ENCODE results near the gene CYP4B1. TPM values are rescaled to one million over a fixed set of nuclear protein-coding genes. Genes with fewer than 3 reads are reported as not detected.

The CYP4B1 gene
- total RNA-seq, 4 donors from 2014 or later = 224 to 730 (median 336) TPM

- TF ChIP-seq CTCF (IDR thresholded peaks at IDR 0.05; ENCODE audit: low read depth) = no peak
These were observed 26.3 kb upstream of the CYP4B1 start for GRCh38 chr1:46772571-46772970.

DNA sequence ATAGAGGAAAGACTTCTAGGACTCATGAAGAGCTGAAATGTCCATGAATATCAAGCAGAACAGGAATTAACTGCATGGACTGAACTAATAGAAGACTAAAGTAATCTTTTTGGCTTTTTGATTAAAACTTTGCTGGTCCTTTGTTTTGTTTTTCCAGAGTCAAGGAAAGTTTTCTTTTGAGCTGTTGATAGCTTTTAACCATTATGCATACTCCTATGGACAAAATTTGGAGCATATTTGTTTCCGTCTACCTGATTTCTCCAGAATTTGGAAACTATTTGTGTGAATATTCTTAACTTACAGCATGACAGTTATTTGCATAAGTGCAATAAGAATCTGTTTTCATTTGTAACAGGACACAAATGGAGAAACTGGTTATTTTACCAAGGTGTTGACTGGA, 24.5 kb upstream of the CYP4B1 start:
- TF ChIP-seq CTCF (IDR thresholded peaks at IDR 0.05; ENCODE audit: low read depth) = no peak

DNA sequence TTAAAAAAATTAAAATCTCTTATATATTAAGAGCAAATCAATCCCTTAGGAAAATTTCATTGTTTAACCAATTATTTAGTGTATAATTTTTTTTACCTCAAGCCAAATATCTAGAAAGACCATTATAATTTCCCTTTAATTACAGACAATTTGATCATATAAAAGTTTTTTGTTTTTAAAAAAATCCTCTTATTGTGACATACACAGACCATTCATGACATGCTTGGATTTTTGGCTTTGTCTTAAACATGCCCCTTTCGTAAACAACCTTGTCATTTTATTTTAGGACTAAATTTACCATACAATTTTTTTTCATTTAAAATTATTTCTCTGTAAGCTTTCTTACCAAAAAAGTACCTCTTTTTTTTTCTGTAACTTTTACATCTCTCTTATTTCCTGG, 14.2 kb upstream of the CYP4B1 start:
- no peak for TF ChIP-seq CTCF (IDR thresholded peaks at IDR 0.05; ENCODE audit: low read depth)

DNA sequence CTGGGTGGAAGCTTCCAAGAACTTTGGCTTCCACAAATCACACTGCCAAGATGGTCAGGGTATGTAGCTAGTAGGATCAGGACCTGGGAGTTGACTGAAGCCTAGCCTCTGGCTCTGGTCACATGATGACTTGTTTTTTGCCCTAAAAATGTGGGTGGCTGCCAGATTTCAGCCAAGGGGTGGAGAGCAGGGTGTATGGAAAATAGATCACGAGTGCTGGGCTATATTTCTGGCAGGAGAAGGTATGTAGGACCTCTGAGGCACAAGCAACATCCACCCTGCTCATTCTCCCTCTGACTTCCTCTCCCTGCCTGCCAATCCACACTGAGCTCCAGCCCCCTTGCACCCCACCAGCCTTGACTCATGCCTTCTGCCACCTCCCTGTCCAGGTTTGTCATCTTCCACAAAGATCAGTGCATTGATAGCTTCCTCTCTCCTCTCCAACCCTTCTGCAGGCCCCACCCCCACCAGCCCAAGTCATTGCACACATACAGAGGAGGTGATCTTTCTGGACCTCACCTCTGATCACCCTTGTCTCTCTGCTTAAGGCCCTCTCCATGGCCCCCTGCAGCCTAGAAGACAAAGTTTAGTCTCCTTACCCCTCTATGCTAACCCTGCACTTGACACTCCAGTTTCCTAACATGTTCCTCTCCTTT, 8.3 kb upstream of the CYP4B1 start:
- TF ChIP-seq CTCF (IDR thresholded peaks at IDR 0.05; ENCODE audit: low read depth) = no peak

- no peak for TF ChIP-seq CTCF (IDR thresholded peaks at IDR 0.05; ENCODE audit: low read depth)
These were observed 5.7 kb upstream of the CYP4B1 start for GRCh38 chr1:46793126-46793525.

DNA sequence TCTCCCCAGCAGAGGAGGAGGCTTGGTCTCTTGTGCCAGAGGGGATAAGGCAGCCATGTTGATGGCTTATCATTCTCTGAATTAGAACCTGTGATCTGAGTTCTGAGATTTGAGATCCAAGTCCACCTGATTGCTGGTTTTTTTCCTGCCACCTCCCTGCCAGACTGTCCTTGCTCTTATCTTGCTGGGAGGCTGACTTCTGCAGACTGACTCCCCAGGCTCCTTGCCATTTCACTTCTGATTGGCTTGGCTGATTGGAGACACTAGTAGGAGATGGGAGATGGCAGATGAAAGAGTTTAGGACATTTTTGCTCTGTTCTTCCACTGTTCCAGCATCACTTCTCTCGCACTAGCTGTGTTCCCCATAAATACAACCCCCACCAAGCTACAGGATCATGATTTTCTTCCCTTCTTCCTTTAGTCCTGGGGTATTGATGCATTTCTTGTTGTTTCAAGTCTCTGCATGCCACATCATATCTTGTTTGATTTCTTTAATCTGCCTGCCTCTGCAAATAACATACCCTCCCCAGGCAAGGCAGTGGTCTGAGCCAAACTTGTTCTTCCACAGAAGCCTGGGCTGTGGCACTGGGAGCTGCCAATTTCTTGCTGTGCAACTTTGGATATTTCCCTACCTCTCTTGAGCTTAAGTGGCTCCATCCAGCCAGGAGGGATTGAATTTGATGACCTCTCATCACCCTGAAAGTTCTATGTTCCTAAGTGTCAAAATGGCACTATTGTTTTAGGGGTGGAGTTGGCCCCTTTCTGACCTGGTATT, 963 bp upstream of the CYP4B1 start:
- TF ChIP-seq CTCF (IDR thresholded peaks at IDR 0.05; ENCODE audit: low read depth) = no peak

DNA sequence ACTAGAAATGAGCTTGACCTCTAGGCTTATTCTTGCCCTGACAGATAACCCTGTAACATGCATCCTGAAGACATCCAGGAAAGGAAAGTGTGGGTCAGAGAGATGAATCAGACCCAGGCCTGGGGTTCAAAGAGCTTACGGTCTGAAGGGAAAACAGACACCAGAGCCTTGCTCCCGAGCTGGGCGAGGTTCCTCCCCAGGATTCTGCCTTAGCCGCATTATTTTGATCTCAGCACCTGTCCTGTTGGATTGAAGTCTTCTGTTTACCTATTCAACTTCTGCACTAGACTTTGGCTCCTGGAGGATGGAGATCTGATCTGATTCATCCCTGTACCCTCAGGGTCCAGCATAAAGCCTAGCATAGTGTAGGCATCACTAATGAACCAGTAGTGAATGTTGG, 1.9 kb downstream of the CYP4B1 start:
- no peak for TF ChIP-seq CTCF (IDR thresholded peaks at IDR 0.05; ENCODE audit: low read depth)
